Activated T-helper 9 cell treated with anti-CD3 and anti-CD28 coated beads, Interleukin-2, amount 50 U/mL, for 16 hours (primary cell): ENCODE measurements around the gene CCR5AS.
"Not testable (repeated sequence)": the region's sequence is repeated elsewhere in the genome, so short reads cannot be mapped to it uniquely, and the experiment has no call there.

Source experiments
- DNase-seq: peaks from one replicate; pipeline ENCODE4 v3.0.0-alpha.2; 2020; ENCODE audit warnings: low read depth

The CCR5AS gene

GRCh38 chr3:46354478-46354877 is 52.4 kb downstream of the CCR5AS start:
- DNase-seq = no peak

- no peak for DNase-seq
Observed at GRCh38 chr3:46353647-46354410, 53.0 kb downstream of the CCR5AS start, which contains the start of gene CCR2. Gene CCR2 (plus strand): TSS chr3:46354111. CDS start chr3:46357528, 3,417 bp downstream.

- no peak for DNase-seq
Observed at GRCh38 chr3:46353090-46353489, 53.8 kb downstream of the CCR5AS start.

- DNase-seq = no peak
Observed at GRCh38 chr3:46351646-46352045, 55.2 kb downstream of the CCR5AS start.

- DNase-seq = no peak
Observed at GRCh38 chr3:46350262-46350565, 56.7 kb downstream of the CCR5AS start.

- no peak for DNase-seq
Observed at GRCh38 chr3:46349484-46350261, 57.2 kb downstream of the CCR5AS start.

GRCh38 chr3:46348823-46349482 is 57.9 kb downstream of the CCR5AS start:
- no peak for DNase-seq

- no peak for DNase-seq
Observed at GRCh38 chr3:46344476-46344875, 62.4 kb downstream of the CCR5AS start.

- no peak for DNase-seq
Observed at GRCh38 chr3:46338840-46339239, 68.0 kb downstream of the CCR5AS start.

GRCh38 chr3:46337911-46338310 is 69.0 kb downstream of the CCR5AS start:
- no peak for DNase-seq

GRCh38 chr3:46335541-46335940 is 71.3 kb downstream of the CCR5AS start:
- DNase-seq = no peak

GRCh38 chr3:46334741-46335478 is 72.0 kb downstream of the CCR5AS start:
- no peak for DNase-seq

- not testable (repeated sequence) for DNase-seq
Observed at GRCh38 chr3:46330676-46331075, 76.2 kb downstream of the CCR5AS start.

- no peak for DNase-seq
Observed at GRCh38 chr3:46325645-46326300, 81.1 kb downstream of the CCR5AS start.

GRCh38 chr3:46324036-46324435 is 82.8 kb downstream of the CCR5AS start:
- DNase-seq = no peak

GRCh38 chr3:46321461-46322104 is 85.3 kb downstream of the CCR5AS start:
- DNase-seq = no peak

GRCh38 chr3:46318207-46318927 is 88.5 kb downstream of the CCR5AS start:
- no peak for DNase-seq

GRCh38 chr3:46316206-46316605 is 90.7 kb downstream of the CCR5AS start:
- DNase-seq = no peak

GRCh38 chr3:46314517-46314916 is 92.3 kb downstream of the CCR5AS start:
- no peak for DNase-seq
